ENCODE data around the gene WFDC1.

The WFDC1 gene

DNA sequence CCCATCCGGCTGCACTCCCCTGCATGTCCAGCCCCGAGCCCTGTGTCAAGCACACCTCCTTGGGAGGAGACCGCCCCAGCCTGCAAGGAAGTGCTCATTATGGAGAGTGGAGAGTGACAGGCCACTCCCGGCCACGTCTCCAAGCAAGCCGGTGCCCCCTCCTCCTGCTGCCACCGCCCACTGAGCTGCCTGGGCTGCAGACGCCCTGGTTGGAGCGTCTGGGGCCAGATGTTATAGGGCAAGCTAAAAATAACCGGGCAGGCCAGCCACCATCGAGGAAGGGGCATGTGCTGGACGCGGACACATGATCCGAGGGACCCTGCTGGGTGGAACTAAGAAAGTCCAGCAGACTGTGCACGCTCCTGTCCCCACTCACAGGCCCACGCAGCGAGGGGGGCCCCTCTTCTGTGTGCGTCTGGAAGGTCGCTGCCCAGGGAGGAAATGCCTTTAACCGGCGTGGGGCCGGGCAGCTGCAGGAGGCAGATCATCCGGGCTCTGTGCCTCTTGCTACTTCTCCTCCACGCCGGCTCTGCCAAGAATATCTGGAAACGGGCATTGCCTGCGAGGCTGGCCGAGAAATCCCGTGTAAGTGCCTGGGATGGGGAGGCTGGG lies at the start of gene WFDC1:
WFDC1 (plus strand) TSS at position 348 of the 612 bp plus-strand sequence; CDS start at position 442, 94 bp downstream.
- no peak for ATAC-seq

- ATAC-seq: no peak
Observed at GRCh38 chr16:84245956-84246678, 48.6 kb upstream of the WFDC1 start.

DNA sequence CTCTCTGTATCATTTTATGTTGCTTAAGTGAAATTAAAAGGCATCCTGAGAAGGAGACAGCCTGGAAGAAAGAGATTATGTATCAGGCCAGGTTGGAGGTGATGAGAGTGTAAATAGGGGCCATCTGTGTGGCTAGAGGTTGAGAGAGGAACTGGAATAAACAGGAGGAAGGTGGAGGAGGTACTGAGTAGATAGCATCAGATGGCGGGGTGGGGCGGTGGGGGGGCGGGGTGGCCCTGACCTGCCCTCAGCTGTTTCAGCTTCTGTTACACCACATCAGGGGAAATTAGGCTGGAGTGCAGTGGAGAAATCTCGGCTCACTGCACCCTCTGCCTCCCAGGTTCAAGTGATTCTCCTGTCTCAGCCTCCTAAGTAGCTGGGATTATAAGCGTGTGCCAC lies 48.0 kb upstream of the WFDC1 start:
- no peak for ATAC-seq

- no peak for ATAC-seq
Observed at GRCh38 chr16:84247331-84247730, 47.3 kb upstream of the WFDC1 start.

DNA sequence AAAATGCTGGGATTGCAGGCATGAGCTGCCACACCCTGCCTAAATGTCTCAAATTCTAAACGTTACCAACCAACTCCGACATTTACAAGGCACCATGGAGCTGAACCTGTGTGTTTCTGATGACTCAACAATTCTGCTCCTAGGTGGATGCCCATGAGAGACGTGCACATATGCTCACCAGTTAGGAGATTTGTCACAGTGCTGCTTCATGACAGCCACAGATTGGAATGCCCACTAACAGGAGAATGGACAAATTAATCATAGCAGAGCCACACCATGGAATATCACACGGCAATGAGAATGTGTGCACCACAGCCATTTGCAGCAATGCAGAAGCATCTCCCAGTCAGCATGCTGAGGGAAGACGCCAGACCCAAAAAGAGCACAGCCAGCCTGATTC lies 46.8 kb upstream of the WFDC1 start:
- ATAC-seq: no peak

- no peak for ATAC-seq
Observed at GRCh38 chr16:84252184-84252583, 42.5 kb upstream of the WFDC1 start.

DNA sequence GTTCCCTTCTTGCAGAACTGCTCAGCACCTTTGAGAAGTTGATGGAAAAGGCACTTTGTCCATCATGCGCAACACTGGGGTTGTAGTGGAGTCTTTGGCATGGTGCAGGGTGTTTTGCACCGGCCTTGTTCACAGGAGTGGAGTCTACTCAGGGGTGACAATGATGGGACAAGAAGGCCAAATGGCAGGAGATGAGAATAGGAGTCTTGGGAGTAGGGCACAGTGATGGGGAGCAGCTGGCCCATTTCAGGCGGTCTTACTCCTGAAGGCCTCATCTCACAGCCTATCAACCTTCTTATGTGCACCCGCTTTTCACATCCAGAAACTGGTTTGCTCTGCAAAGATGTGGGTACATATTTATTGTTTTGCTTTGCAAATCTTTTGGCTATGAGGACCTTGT lies 41.5 kb upstream of the WFDC1 start:
- no peak for ATAC-seq

- ATAC-seq: no peak
Observed at GRCh38 chr16:84254062-84254461, 40.6 kb upstream of the WFDC1 start.

DNA sequence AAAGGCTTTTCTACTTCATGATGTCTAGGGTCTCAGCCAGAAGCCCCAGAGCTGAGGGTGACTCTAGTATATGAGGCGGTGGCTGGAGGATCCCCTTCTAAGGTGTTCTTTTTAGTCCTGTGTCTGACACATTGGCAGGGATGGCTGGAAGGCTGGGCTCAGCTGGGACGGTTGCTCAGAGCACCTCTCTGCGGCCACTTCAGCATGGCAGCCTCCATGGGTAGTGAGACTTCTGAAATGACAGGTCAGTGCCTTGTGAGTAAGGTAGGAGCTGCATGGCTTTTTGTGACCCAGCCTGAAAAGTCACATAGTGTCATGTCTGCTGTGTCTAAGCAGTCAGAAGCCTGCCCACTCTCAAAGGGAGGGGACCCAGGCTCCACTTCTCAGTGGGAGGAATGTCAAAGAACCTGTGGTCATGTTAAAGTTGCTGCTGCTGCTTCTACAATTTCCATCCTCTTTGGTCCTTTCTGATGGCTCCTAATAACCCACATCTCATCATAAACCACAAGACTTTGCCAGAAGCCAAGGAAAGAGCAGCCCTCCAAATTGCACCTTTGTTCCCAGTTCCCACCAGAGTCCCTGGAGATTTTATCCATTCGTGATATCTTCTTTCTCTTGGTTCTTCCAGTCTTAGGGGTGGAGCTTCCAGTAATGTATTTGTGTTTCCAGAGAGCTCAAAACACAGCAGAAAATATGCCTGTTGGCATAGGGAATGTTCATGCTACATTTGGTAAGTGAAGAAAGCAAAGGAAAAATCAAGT lies 39.4 kb upstream of the WFDC1 start:
- ATAC-seq: no peak

DNA sequence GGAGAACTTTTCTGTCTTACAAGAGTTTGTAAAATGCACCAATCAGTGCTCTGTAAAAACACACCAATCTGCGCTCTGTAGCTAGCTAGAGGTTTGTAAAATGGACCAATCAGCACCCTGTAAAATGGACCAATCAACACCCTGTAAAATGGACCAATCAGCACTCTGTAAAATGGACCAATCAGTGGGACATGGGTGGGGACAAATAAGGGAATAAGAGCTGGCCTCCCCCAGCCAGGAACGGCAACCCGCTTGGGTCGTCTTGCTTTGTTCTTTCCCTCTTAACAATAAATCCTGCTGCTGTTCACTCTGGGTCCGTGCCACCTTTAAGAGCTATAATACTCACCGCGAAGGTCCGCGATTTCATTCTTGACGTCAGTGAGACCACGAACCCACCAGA lies 36.4 kb upstream of the WFDC1 start:
- ATAC-seq: no peak

GRCh38 chr16:84259691-84260090 lies 35.0 kb upstream of the WFDC1 start:
- no peak for ATAC-seq

GRCh38 chr16:84260766-84261554 lies 33.7 kb upstream of the WFDC1 start:
- no peak for ATAC-seq

DNA sequence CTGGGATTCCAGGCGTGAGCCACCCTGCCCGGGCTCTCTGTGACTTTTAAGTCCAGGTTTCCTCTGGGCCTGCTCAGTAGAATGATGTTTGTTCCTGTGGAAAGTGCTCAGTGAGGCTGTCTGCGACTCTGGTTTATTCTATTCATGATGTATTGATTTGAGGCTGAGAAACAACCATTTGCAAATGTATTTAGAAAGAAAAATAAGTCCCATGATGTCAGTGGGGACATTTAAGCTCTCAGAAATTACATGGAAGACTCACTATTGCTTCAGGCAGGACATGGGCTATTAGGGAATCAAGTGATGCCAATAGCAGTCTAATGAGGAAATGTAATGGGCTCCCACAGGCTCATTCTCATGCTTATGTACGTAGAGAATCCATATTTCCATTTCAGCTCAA lies 32.6 kb upstream of the WFDC1 start:
- ATAC-seq: no peak

GRCh38 chr16:84262939-84263338 lies 31.7 kb upstream of the WFDC1 start:
- ATAC-seq: no peak

- ATAC-seq: peak in 1 of 2 donors; percentile 45
Observed at GRCh38 chr16:84266451-84266850, 28.2 kb upstream of the WFDC1 start.

- no peak for ATAC-seq
Observed at GRCh38 chr16:84267380-84267779, 27.3 kb upstream of the WFDC1 start.

GRCh38 chr16:84268291-84269040 lies 26.2 kb upstream of the WFDC1 start:
- ATAC-seq: no peak

DNA sequence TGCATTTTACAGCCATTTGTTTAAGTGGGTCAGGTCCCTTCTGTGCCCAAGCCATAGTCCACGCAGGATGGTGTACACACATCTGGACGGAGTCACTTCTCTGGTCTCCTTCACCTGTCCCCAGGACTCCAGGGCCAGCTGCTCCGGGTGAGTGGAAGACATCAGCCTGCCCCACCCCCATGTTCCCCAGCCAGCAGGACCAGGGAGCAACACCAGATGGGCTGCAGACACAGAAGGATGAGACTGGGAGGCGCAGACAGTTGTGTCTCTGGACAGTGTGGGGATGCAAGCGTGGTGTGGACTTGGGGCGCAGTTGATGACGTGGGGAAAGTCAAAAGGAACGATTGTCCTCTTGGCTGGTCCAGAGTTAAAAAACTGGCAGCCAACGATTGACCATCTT lies 24.6 kb upstream of the WFDC1 start:
- no peak for ATAC-seq

- no peak for ATAC-seq
Observed at GRCh38 chr16:84270531-84270930, 24.1 kb upstream of the WFDC1 start.

DNA sequence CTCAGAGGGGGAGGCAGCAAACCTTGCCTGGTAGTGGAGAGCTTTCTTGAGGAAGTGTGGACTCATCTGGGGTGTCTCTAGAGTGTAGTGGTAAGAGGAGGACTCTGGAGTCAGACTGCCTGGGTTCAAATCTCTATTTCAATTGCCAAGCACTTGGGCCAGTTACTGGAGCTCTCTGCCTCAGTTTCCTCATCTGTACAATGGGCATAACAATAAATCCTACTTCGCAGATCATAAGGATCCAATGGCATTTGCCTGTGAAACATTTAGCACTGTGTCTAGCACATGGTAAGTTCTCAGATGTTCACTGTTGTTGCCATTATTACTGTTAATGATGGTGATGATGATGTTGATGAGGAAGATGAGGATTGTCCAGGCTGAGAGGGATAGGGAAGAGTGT lies 23.6 kb upstream of the WFDC1 start:
- ATAC-seq: no peak

DNA sequence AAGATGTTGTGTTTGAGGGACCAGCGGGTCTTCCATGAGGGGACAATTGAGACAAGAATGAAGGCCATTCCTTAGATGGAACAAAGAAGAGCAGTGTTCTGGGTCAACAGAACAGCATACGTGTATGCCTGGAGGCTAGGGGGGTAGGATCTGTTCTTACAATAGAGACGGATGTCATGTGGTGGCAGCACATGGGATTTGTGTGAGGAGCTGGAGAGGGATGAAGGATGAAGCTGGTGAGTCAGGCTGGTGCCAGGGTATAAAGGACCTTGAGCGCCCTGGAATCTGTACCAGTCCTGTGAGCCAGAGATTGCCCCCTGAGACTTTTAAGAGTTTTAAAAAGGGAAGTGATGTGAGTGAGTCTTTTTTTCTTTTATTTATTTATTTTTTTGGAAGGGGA lies 22.8 kb upstream of the WFDC1 start:
- no peak for ATAC-seq

GRCh38 chr16:84272740-84273320 lies 21.8 kb upstream of the WFDC1 start:
- no peak for ATAC-seq

Measured in activated CD4-positive, CD25-positive, alpha-beta regulatory T cell treated with anti-CD3 and anti-CD28 coated beads, Interleukin-2, amount 50 U/mL, for 24 hours (primary cell).